GM19035 (cell line): ENCODE measurements around the gene PSAP.
"Not testable (repeated sequence)": the region's sequence is repeated elsewhere in the genome, so short reads cannot be mapped to it uniquely, and the experiment has no call there.

Experiments
- ATAC-seq: cut with Tn5 transposase; IDR thresholded peaks from one replicate; pipeline ENCODE4 v1.9.1; 2021; ENCODE audit not compliant: unreplicated experiment

Gene PSAP

GRCh38 chr10:71874680-71875354 is 23.8 kb upstream of the PSAP start:
- ATAC-seq = not testable (repeated sequence)

- ATAC-seq = peak; percentile 94
Measured at GRCh38 chr10:71873582-71874211, 22.6 kb upstream of the PSAP start.

GRCh38 chr10:71869601-71870000 is 18.6 kb upstream of the PSAP start:
- ATAC-seq = not testable (repeated sequence)

- ATAC-seq = no peak
Measured at GRCh38 chr10:71868192-71868697, 17.2 kb upstream of the PSAP start.

GRCh38 chr10:71865561-71866041 is 14.6 kb upstream of the PSAP start:
- ATAC-seq = no peak

- ATAC-seq = no peak
Measured at GRCh38 chr10:71864911-71865361, 13.9 kb upstream of the PSAP start.

GRCh38 chr10:71863203-71863602 is 12.2 kb upstream of the PSAP start:
- no peak for ATAC-seq

- ATAC-seq = no peak
Measured at GRCh38 chr10:71860243-71861029, 9.4 kb upstream of the PSAP start.

- no peak for ATAC-seq
Measured at GRCh38 chr10:71857934-71858890, 7.2 kb upstream of the PSAP start.

GRCh38 chr10:71856619-71857018 is 5.6 kb upstream of the PSAP start:
- no peak for ATAC-seq

GRCh38 chr10:71854031-71854430 is 3.0 kb upstream of the PSAP start:
- ATAC-seq = no peak

- ATAC-seq = no peak
Measured at GRCh38 chr10:71852355-71852937, 1.4 kb upstream of the PSAP start.

GRCh38 chr10:71851465-71852095 is 529 bp upstream of the PSAP start:
- ATAC-seq = peak; percentile 5

- ATAC-seq = no peak
Measured at GRCh38 chr10:71850021-71850742, 869 bp downstream of the PSAP start.

GRCh38 chr10:71849461-71849908 is 1.6 kb downstream of the PSAP start:
- ATAC-seq = no peak

- ATAC-seq = no peak
Measured at GRCh38 chr10:71848325-71849275, 2.5 kb downstream of the PSAP start.

GRCh38 chr10:71847418-71847817 is 3.6 kb downstream of the PSAP start:
- ATAC-seq = no peak

GRCh38 chr10:71846816-71847215 is 4.2 kb downstream of the PSAP start:
- no peak for ATAC-seq
